NT2/D1 (cell line): ENCODE data around the gene SWSAP1.

Experiments used
- SUZ12 ChIP-seq: IDR thresholded peaks from 2 replicates; pipeline ENCODE4 v1.6.1; 2011; ENCODE audit not compliant: insufficient read length, insufficient read depth; ENCODE audit errors: extremely low read depth
- YY1 ChIP-seq: IDR thresholded peaks from 2 replicates; pipeline ENCODE4 v1.6.1; 2011; ENCODE audit not compliant: insufficient read length, insufficient read depth
- ZNF274 ChIP-seq: IDR thresholded peaks from 2 replicates; pipeline ENCODE4 v1.6.1; 2011; ENCODE audit warnings: mild to moderate bottlenecking, low read depth, low read length

- TF ChIP-seq YY1 (no peak), ZNF274 (no peak), SUZ12 (no peak)
Observed at GRCh38 chr19:11373166-11373884, 1.1 kb upstream of the SWSAP1 start.
